Adrenal gland (tissue), 5 donors: ENCODE measurements around the gene PPP2R1A.

Source experiments
- POLR2A ChIP-seq, 2 donors: fragments of 450-650 bp; IDR thresholded peaks; one replicate each; pipeline ENCODE4 v1.6.1; 2017; ENCODE audit warnings: antibody characterized with exemption in 2 of 2, mild to moderate bottlenecking in 2 of 2, moderate library complexity in 1 of 2
- TF ChIP-seq, protein P1 (sequence below), 6 experiments: fragments of 450-650 bp in 4 of 6; fragments of 200-600 bp in 2 of 6; sonication (generic) in 1 of 6; IDR thresholded peaks; 1 replicate in 5 of 6; 2 replicates in 1 of 6; pipeline versions ENCODE4 v1.5.1 to v1.8.0; 2016 to 2021; ENCODE audit warnings: antibody characterized with exemption in 6 of 6, mild to moderate bottlenecking in 2 of 6, moderate library complexity in 1 of 6
- donor health status: DM: no; HTN: no; CAD: no.

GRCh38 chr19:52227196-52227940 is 37.5 kb downstream of the PPP2R1A start:
- TF ChIP-seq, protein P1, sequence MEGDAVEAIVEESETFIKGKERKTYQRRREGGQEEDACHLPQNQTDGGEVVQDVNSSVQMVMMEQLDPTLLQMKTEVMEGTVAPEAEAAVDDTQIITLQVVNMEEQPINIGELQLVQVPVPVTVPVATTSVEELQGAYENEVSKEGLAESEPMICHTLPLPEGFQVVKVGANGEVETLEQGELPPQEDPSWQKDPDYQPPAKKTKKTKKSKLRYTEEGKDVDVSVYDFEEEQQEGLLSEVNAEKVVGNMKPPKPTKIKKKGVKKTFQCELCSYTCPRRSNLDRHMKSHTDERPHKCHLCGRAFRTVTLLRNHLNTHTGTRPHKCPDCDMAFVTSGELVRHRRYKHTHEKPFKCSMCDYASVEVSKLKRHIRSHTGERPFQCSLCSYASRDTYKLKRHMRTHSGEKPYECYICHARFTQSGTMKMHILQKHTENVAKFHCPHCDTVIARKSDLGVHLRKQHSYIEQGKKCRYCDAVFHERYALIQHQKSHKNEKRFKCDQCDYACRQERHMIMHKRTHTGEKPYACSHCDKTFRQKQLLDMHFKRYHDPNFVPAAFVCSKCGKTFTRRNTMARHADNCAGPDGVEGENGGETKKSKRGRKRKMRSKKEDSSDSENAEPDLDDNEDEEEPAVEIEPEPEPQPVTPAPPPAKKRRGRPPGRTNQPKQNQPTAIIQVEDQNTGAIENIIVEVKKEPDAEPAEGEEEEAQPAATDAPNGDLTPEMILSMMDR (IDR thresholded peaks at IDR 0.05), result no peak
- no peak for TF ChIP-seq POLR2A (IDR thresholded peaks at IDR 0.05)
